ENCODE measurements around the gene PRF1. TPM values are rescaled to one million over a fixed set of nuclear protein-coding genes. Genes with fewer than 3 reads are reported as not detected.
"Not testable (repeated sequence)": the region's sequence is repeated elsewhere in the genome, so short reads cannot be mapped to it uniquely, and the experiment has no call there.

The PRF1 gene
- total RNA-seq, 1 donor: 60.4 TPM

DNA sequence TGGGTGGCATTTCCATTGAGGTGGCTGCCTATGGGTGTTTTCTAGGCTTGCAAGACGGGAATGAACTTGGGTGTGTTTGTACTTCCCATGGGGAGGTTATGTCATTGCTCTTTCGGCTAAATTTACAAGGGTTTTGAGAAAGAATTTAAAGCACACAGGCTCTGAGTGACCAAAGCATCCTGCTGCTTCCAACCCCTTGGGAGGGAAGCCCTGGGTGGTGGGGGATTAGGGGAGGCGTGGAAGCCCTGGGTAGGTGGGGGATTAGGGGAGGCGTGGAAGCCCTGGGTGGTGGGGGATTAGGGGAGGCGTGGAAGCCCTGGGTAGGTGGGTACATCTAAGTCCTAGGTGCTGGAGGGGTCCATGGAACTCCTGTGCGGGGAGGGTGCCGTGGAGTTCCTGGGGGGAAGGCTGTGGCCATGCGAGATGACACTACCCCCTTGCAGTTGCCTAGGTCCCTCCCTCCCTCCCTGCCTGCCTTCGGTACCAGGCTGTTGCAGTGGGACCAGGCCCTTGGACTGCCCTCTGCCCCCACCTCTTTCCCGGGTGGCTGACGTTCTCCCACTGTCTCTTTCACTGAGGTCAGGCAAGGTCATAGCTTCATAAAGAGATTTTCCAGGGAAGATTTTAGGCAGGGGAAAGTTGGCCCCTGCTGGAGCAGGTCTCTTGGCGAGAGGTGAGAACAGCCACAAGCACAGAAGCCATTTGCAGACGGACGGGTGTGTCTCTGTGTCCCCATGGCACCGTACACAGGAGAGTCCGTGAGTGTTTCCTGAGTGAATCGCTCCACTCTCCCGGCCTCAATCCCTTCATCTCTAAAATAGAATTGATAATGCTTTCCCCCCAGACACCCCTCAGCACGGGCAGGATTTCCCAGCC, 19.5 kb downstream of the PRF1 start:
- Histone ChIP-seq H3K4me1 (ENCODE audit: insufficient read depth, low read length) (peaks cover 25% of the 10 kb centered on the region), H3K9me3 (ENCODE audit: low read depth, low read length) (no peaks in the 10 kb centered on the region), H3K27me3 (ENCODE audit: insufficient read depth, low read length) (no peaks in the 10 kb centered on the region), H3K4me3 (ENCODE audit: low read length) (no peak overlapping the region)

DNA sequence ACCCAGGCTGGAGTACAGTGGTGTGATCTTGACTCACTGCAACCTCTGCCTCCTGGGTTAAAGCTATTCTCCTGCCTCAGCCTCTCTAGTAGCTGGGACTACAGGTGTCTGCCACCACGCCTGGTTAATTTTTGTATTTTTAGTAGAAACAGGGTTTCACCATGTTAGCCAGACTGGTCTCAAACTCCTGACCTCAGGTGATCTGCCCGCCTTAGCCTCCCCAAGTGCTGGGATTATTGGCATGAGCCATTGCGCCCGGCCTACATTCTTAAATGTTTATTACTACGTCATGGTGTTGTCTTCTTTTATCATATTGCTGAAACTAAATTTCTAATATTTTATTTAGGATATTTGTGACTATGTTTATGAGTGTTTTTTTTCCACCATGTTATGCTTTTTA, 21.4 kb downstream of the PRF1 start:
- not testable (repeated sequence) for H3K4me3 ChIP-seq (ENCODE audit: low read length); H3K27me3 ChIP-seq (ENCODE audit: insufficient read depth, low read length); H3K9me3 ChIP-seq (ENCODE audit: low read depth, low read length)
- H3K4me1 ChIP-seq (ENCODE audit: insufficient read depth, low read length): peaks cover 43% of the 10 kb centered on the region

DNA sequence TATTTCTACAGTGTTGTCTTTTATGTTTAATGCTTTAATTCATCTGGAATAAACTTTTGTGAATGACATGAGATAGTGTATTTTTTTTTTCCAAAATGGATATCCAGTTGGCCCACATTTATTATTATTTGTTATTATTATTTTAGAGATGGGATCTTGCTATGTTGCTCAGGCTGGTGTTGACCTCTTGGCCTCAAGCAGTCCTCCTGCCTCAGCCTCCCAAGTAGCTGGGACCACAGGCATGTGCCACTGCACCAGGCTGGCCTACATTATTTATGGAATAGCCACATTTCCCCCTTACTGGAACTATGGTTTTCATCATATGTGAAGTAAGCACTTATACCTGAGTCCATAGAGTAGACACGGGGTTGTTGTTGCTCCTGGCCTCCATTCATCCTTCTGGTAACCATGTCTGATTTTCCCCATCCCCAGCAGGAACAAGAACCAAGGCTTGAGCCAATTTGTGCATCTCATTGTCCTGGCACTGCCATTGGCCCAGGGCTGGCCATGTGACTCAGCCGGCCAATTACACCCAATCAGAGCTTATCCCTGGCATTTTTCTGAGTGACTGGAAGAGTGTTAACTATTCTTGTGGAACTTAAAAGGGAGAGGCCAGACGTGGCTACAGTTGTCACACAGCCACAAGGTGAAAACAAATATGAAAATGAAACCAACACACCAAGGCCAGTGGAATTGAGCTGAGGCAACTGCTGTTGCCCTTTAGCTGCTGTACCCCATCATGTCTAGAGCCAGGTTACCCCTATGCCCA, 23.1 kb downstream of the PRF1 start:
- Histone ChIP-seq H3K4me3 (ENCODE audit: low read length) (no peak overlapping the region), H3K4me1 (ENCODE audit: insufficient read depth, low read length) (peaks cover 44% of the 10 kb centered on the region), H3K27me3 (ENCODE audit: insufficient read depth, low read length) (no peaks in the 10 kb centered on the region), H3K9me3 (ENCODE audit: low read depth, low read length) (no peaks in the 10 kb centered on the region)

DNA sequence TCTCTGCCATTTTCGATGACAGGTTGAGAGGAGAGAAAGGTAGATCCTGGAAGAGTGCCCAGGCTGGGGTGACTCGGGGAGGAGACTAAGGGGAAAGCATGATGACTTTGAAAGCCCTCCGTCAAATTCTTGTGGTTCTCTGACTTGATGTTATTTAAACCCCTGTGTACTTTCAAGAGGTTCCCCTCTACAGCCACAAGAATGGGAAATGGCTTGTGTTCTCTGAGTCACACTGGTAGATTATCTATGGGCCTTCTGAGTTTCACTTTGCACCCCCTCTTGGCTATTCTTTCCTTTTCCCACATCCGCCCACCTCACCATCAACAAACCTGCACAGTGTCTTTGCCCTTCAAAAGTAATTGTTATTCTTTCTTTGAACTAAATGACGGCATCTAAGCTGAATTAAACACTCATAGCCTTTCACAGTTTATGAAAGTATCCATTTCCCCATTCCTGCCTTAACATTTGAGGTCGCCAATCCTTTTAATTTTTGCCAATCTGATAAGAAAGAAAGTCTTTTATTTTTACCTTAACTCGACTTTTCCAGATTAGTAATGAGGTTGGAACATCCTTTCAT, 24.1 kb downstream of the PRF1 start:
- H3K4me1 ChIP-seq (ENCODE audit: insufficient read depth, low read length): peaks cover 52% of the 10 kb centered on the region
- no peaks in the 10 kb centered on the region for H3K27me3 ChIP-seq (ENCODE audit: insufficient read depth, low read length)
- no peak overlapping the region for H3K4me3 ChIP-seq (ENCODE audit: low read length)

DNA sequence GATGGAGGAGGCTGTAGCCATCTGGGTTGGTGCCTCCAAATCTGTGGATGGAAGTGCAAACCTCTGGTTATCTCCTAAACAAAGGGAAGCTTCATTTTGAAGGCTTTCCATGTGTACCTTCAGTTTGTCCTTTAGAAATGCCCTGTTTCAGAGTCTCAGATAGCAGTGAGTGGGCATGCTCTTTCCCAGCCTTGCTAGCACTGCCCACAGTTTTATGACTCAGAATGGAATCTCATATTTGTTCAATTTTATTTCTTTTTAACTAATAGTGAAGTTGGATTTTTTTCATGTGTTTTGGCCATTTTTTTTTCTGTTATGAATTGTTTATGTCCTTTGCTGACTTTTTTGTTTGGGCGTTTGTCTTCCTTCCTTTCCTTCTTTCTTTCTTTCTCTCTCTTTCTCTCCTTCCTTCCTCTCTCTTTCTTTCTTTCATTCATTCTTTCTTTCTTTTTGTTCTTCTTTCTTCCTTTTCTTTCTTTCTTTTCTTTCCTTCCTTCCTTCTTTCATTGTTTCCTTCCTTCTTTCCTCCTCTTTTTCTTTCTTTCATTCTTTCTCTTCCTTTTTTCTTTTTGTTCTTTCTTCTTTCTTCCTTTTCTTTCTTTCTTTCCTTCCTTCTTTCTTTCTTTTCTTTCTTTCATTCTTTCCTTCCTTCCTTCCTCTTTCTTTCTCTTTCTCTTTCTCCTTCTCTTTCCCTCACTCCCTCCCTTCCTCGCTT, 25.6 kb downstream of the PRF1 start:
- H3K4me3 ChIP-seq (ENCODE audit: low read length): no peak overlapping the region
- H3K4me1 ChIP-seq (ENCODE audit: insufficient read depth, low read length): peaks cover 64% of the 10 kb centered on the region
- H3K27me3 ChIP-seq (ENCODE audit: insufficient read depth, low read length): no peaks in the 10 kb centered on the region
- no peaks in the 10 kb centered on the region for H3K9me3 ChIP-seq (ENCODE audit: low read depth, low read length)

More for the DNA sequence above, 24.1 kb downstream of the PRF1 start:
- H3K9me3 ChIP-seq (ENCODE audit: low read depth, low read length): no peaks in the 10 kb centered on the region

DNA sequence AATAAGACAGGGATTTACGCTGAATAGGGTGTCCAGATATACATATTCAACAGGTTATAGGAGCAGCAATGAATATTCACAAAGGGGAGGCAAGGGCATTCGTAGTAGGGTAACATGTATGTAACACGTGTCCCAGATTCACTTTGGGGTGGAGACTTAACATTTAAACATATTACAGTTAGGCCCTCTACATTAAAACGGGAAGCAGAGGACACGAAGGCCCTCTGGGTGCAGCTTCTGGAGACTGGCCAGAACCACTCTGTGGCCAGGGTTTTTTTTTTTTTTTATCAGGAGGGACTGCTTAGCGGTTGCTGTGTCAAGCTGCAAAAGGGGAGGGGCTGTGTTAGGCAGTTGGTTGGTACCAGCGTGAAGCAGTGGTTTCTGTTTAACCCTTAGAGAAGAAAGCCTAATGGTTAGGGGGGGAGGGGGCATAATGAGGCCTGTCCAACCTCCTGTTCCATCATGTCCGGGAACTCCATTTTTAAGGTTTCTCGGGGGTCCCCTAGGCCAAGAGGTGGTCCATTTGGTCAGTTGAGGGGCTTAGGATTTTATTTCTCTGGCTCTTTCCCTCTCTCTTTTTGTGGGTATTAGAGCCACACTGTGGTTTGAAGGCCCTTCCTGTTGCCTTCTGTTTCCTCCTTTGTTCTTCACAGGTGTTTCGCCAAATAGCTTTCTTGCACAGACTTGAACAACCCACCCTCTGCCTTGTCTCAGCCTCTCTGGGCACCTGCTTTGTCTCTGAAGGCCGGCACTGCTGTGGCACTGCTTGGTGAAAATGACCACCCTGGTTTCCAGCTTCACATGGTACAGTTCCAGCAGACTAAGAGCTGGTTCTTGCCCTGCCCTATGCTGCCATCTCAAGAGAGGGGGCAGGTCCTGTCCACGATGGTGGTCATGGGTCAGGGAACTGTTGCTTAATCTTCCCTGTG, 26.4 kb downstream of the PRF1 start:
- peaks cover 64% of the 10 kb centered on the region for H3K4me1 ChIP-seq (ENCODE audit: insufficient read depth, low read length)
- H3K9me3 ChIP-seq (ENCODE audit: low read depth, low read length): no peaks in the 10 kb centered on the region
- no peaks in the 10 kb centered on the region for H3K27me3 ChIP-seq (ENCODE audit: insufficient read depth, low read length)
- no peak overlapping the region for H3K4me3 ChIP-seq (ENCODE audit: low read length)

DNA sequence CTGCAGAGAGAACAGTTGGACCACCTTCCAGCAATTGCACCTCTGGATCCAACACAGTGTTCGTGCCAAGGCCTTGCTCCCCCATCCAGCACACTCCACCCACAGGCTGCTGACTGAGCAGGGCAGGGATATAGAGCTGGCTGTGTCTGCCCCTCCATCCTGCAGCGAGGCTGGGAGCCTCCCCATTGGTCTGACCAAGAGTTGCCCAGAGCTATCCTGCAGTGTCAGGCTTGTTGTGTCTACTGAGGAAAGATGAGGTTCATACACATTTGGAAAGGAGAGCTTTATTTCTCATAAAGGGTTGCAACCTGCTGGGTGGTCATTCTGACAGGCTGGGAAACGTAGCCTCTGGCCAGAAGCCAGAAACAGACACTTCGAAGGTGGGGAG, 27.1 kb downstream of the PRF1 start:
- no peaks in the 10 kb centered on the region for H3K9me3 ChIP-seq (ENCODE audit: low read depth, low read length)
- H3K4me3 ChIP-seq (ENCODE audit: low read length): no peak overlapping the region
- H3K27me3 ChIP-seq (ENCODE audit: insufficient read depth, low read length): no peaks in the 10 kb centered on the region
- peaks cover 64% of the 10 kb centered on the region for H3K4me1 ChIP-seq (ENCODE audit: insufficient read depth, low read length)

DNA sequence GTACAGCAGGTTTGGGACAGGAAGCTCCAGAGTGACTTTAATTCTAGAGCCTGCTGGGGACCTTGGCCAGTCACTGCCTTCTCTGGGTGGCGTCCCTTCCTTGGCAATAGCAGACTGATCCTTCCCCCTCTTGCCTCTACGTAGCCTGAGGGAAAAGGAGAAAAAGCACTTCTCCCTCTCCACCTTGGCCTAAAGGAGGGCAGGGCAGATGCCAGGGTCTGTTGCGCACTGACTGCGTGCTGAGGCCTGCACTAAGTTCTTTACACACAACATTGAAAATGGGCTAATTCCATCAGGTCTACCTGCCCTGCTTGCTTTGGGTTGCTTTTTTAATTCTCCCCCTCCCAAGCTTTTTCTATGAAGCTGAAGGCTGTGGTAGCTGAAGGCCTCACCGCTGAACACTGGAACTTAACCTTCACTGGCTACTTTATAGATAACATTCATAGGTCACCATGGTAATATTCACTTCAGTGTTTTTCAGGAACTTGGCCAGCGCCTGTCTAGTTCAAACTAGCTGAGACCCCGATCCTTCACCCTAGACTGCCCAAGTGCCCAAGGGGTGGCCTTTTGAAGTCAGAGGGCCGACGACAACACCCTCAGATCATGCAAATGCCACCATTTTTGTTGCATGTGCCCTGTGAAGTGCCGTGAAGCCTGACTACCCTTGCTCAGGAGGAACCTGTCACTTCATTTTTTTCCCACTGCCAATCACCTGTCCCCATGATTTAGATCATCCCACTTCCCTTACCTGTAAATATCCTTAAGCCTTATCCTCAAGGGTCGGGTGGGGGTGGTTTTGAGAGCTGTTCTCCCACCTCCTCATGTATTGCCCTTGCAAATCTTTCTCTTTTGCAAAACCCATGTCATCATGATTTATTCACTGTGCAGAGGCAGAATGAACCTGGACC, 28.7 kb downstream of the PRF1 start:
- peaks cover 55% of the 10 kb centered on the region for H3K4me1 ChIP-seq (ENCODE audit: insufficient read depth, low read length)
- no peak overlapping the region for H3K4me3 ChIP-seq (ENCODE audit: low read length)
- H3K27me3 ChIP-seq (ENCODE audit: insufficient read depth, low read length): no peaks in the 10 kb centered on the region
- no peaks in the 10 kb centered on the region for H3K9me3 ChIP-seq (ENCODE audit: low read depth, low read length)

DNA sequence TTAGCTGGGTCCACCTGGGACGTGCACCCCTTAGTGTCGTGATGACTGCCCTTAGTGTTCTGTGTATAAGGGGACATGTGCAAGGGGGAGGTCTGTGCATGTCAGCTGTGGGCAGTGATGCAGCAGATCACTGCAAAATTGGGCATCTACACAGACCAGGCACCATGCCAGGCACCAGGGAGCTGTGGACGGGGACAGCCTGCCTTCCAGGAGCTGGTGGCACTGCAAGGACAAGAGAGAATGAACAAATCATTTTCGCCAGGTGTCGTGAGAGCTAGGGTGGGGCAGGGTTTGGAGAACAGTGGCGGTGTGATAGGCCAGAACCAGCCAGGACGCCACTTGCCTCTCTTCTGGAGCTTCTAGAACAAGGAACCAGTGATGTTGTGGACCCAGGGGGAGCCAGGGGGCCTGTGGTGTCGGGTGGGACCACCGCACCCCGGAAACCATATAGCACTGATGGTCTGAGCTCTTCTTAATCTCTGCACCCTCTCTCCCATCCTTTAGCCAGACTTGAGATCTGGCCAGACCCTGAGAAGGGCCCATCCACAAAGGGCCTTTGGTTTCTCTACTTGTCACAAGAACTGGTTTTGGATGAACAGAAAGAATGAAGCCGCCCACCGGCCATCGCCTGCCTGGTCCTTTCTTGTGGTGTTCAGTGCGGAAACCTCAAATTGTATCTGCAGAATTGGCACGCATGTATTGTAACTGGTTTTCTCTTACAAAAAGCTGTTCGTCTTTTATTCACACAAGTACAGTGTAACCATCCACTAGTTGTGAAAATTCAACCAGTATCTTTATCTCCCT, 30.7 kb downstream of the PRF1 start:
- Histone ChIP-seq H3K4me1 (ENCODE audit: insufficient read depth, low read length) (peaks cover 37% of the 10 kb centered on the region), H3K9me3 (ENCODE audit: low read depth, low read length) (no peaks in the 10 kb centered on the region), H3K4me3 (ENCODE audit: low read length) (no peak overlapping the region), H3K27me3 (ENCODE audit: insufficient read depth, low read length) (no peaks in the 10 kb centered on the region)

DNA sequence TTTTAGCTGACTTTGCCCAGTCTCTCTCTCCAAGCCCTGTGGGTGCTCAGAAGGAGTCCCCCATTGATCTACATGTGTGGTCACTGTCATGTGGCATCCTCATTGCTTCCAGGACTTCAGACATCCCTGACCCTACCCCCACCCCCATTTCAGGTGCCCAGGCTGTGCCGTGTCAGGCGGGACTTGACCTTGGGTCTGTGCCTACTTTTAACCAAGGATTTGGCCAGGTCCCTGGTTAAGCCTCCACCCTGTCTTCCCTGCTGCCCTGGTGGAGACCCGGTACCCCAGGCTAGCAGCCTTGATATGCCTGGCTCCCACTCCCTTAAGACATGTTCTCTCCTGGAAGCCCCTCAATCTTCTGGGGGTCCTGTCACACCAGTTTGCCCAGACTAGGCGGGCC, 31.3 kb downstream of the PRF1 start:
- H3K27me3 ChIP-seq (ENCODE audit: insufficient read depth, low read length): no peaks in the 10 kb centered on the region
- no peak overlapping the region for H3K4me3 ChIP-seq (ENCODE audit: low read length)
- no peaks in the 10 kb centered on the region for H3K9me3 ChIP-seq (ENCODE audit: low read depth, low read length)
- H3K4me1 ChIP-seq (ENCODE audit: insufficient read depth, low read length): peaks cover 32% of the 10 kb centered on the region

DNA sequence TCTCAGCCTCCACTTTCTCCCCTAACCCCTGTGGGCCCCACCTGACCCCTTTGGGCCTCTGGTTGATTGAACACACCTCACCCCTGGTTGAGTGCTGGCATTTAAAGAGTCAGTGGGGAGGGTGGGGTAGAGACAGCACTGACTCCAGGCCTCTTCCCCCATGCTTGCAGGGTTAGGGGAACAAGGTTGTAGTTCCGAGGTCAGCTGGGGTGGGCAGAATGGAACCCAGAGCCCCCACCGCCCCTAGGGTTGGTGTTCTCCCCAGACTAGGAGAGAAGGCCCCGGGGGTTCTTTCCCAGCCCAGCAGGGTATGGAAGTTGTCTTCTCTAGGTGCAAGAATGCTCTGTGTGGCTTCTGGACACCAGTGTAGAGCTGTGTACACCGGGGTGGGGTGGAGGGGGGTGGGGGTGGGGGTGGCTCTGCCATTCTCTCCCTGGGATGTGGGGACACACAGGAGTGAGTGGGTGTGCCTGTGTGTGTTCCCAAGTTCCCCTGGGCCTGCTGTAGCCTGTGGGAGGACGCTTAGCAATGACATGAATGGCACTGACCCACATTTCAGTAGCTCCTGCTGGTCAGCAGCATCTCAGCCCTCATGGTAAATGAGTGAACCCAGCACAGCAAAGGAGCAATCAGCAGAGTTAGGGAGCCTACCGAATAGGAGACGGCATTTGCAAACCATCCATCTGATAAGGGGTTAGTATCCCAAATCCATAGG, 33.6 kb downstream of the PRF1 start:
- Histone ChIP-seq H3K4me1 (ENCODE audit: insufficient read depth, low read length) (peaks cover 30% of the 10 kb centered on the region), H3K27me3 (ENCODE audit: insufficient read depth, low read length) (no peaks in the 10 kb centered on the region)

DNA sequence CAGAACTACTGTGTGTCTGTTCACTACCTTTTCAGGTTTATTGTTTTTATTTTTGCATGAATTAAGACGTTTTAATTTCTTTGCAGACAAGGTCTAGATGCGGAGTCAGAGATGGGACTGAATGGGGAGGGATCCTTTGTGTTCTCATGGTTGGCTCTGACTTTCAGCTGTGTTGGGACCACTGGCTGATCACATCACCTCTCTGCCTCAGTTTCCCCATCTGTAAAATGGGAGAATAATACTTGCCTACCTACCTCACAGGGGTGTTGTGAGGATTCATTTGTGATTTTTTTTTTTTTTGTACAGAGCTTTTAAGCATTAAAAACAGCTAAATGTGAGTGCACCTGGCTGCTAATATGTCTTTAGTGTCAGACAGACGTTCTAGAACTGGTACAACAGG, 34.4 kb downstream of the PRF1 start:
- H3K4me1 ChIP-seq (ENCODE audit: insufficient read depth, low read length): peaks cover 23% of the 10 kb centered on the region
- H3K27me3 ChIP-seq (ENCODE audit: insufficient read depth, low read length): no peaks in the 10 kb centered on the region
- no peak overlapping the region for H3K4me3 ChIP-seq (ENCODE audit: low read length)
- no peaks in the 10 kb centered on the region for H3K9me3 ChIP-seq (ENCODE audit: low read depth, low read length)

More for the DNA sequence above, 33.6 kb downstream of the PRF1 start:
- H3K9me3 ChIP-seq (ENCODE audit: low read depth, low read length): no peaks in the 10 kb centered on the region
- H3K4me3 ChIP-seq (ENCODE audit: low read length): no peak overlapping the region
